GM18868 (cell line): Measurements from ENCODE around the gene ABCB11.
"Not testable (repeated sequence)": the region's sequence is repeated elsewhere in the genome, so short reads cannot be mapped to it uniquely, and the experiment has no call there.

Source experiments
- ATAC-seq: cut with Tn5 transposase; IDR thresholded peaks from one replicate; pipeline ENCODE4 v1.9.1; 2021; ENCODE audit warnings: mild to moderate bottlenecking, moderate library complexity; ENCODE audit not compliant: unreplicated experiment

Gene ABCB11

DNA sequence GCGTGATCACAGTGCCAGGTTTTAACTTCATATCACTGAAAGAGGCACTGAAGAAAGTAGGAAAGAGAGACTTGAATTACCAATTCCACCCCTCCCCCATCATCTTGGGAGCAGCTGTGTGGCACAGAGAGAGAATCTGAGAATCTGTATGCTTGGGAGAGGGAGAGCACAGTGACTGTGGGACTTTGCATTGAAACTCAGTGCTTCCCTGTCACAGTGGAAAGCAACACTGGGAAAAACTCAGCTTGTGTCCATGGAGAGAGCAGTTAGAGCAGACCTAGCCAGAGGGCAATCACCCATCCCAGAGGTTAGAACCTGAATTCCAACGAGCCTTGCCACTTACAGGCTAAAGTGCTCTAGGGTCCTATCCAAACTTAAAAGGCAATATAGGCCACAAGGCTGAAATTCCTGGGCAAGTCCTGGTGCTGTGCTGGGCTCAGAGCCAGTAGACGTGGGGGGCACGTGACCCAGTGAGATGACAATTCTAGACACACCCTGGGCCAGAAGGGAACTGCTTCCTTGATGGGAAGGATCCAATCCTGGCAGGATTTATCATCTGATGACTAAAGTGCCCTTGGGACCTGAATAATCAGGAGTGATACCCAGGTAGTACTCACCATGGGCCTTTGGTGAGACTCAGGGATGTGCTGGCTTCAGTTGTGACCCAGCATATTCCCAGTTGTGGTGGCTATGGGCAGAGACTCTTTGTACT, 15.5 kb upstream of the ABCB11 start:
- ATAC-seq = no peak

GRCh38 chr2:169042856-169043255, 11.7 kb upstream of the ABCB11 start:
- ATAC-seq = no peak

- no peak for ATAC-seq
These were observed 10.5 kb upstream of the ABCB11 start for GRCh38 chr2:169041594-169041993.

DNA sequence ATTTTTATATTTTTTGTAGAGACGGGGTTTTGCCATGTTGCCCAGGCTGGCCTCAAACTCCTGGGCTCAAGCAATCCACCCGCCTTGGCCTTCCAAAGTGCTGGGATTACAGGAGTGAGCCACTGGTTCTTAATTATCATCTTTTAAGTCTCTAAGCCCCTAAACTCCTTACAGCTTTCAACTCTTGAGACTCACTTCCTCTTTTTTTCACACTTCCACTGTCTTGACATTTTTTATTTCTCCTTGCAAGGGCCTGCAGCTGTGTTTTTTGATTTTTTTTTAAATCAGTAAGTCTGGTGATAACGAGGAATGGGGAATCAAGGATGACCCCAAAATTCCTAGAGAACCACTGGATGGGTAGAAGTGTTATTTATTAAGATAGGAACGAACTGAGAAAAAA, 8.6 kb upstream of the ABCB11 start:
- peak; percentile 36 for ATAC-seq

- ATAC-seq = peak; percentile 73
These were observed 7.2 kb upstream of the ABCB11 start for GRCh38 chr2:169038338-169038757.

DNA sequence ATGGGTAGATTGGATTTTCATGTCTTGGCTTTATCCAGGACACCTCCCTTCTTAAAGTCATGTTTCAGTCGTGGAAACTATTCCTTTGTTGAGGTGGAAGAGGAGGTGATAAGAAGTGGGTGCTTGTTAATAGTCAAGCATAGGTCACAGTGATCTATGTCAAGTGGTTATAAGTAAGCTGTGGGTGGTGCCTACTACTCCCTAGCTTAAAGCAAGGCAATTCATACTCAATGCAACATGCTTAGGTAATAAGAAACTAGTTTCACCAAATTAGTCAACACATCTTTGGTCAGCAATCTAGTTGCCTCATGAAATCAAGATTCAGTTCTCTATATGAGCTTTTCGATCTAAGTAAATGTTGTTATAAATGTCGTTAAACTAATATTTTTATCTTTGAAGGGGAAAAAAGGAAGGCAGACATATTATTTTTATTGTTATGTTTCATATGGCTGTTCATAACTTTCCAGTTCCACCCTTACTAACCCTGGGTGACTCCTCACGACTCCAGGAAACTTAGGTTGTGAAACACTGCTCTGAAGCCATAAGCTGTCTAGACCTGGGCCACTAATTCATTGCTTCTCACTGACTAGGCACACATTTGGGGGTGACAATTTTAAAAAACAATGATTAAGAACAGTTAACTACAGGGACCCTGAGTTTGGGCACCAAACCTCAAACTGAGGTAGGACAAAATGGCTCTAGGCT, 5.8 kb upstream of the ABCB11 start:
- peak; percentile 60 for ATAC-seq

GRCh38 chr2:169035887-169036286, 4.8 kb upstream of the ABCB11 start:
- no peak for ATAC-seq

DNA sequence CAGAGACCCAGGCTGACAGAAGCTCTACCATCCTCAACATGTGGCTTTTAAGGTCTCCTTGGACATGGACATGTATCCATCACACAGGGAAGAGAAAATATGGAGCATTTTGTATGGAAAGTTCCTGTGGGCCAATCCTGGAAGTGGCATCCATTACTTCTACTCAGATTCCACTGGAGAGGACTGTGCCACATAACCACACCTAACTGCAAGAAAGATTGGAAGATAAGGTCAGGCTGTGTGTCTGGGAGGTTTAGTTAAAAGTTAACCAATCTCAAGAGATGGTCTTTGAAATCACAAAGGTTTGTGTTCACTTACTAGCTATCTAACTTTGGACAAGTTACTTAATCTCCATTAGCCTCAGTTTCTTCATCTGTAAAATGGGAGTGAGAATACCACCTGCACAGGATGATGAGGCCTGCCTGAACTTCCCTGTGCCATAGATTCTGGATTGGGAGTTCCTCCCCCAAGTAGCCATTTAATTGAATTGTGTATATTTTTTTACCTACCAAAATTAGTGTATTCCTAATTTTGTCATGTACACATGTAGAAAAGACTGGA, 3.9 kb upstream of the ABCB11 start:
- no peak for ATAC-seq

- no peak for ATAC-seq
These were observed 3.1 kb upstream of the ABCB11 start for GRCh38 chr2:169034256-169034655.

- no peak for ATAC-seq
These were observed 1.8 kb downstream of the ABCB11 start for GRCh38 chr2:169029341-169029740.

DNA sequence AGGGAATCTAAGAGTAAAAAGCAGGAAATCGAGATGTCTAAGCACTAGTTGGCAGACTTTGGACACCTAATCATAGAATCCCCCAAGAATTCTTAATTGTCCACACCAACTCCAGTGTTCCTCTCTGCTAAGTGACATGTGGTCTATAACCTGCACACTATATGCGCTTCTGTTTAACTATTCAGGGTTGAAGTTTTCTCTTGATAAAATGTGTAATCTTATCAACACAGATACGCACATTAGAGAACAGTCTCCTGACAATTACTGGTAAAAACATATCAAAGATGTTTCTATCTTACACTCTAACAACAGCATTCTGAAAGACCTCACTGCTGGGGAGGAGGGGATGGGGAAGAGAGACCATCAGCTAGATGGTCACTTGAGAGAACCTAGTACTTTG, 3.9 kb downstream of the ABCB11 start:
- ATAC-seq = no peak

- no peak for ATAC-seq
These were observed 5.1 kb downstream of the ABCB11 start for GRCh38 chr2:169026056-169026455.

DNA sequence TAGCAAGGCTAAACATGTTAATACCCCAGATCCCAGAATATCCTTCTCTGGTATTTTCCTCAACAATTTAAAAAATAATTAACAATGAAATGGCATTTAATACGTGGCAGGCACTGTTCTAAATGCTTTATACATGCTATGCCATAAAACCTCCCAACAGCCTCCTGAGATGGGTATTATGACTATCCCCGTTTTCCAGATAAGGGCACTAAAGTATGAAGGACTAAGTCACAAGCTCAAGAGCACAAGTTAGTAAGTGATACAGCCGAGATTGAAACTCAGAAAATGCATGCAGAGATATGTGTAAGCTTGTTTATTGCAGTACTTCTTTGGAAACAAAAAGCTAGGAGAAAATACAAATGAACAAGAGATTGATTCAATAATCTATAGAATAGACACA, 8.0 kb downstream of the ABCB11 start:
- no peak for ATAC-seq

DNA sequence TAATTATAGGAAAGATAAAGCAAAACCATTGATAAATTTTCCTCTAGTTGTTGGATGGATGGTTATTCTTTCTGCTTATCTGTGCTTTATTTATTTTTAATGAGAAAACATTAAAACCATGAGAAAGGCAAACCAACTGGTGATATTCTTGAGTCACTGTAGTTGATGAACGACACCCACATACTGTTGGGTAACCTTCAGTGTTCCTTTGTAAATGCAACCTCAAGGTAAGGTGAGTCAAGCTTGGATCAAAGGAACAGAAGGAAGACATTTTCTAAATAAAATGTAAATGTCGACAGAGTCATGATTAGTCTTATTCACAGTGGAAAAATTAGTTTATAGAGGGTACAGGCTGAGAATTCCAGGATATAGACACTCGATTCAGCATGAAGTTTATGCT, 12.7 kb downstream of the ABCB11 start:
- ATAC-seq = no peak

GRCh38 chr2:169015943-169016342, 15.2 kb downstream of the ABCB11 start:
- no peak for ATAC-seq

DNA sequence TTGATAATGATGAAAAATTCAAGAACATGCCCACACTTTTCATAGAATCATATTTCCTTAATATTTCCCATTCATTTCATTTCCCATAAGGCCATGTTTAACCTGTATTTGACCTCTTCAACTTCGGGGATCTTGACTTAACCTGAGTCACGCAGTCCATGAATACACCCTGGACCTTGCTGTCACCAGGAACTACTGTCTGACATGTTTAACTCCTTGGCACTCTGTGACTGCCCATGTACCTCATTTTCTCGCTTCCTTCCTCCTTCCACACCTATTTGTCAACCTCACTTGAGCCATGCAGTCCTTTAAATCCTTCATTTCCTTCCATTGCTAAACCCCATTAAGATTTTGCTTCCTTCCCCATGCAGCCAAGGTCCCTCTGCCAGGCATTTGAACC, 16.3 kb downstream of the ABCB11 start:
- no peak for ATAC-seq

- ATAC-seq = no peak
These were observed 17.5 kb downstream of the ABCB11 start for GRCh38 chr2:169013628-169014026.

GRCh38 chr2:169012812-169013627, 18.1 kb downstream of the ABCB11 start:
- ATAC-seq = no peak

- not testable (repeated sequence) for ATAC-seq
These were observed 18.8 kb downstream of the ABCB11 start for GRCh38 chr2:169012191-169012792.

DNA sequence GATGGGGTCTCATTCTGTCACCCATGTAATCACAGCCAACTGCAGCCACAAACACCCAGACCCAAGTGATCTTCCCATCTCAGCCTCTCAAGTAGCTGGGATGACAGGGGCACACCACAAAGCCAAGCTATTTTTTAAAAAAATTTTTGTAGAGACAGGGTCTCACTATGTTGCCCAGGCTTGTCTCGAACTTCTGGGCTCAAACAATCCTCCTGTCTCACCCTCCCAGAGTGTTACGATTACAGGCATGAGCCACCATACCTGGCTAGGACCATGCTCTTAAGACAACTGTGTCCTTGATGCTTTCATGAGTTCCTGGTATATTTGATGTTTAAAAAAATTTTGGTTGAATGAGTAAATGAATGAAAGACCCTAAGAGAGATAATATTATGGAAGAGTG, 19.4 kb downstream of the ABCB11 start:
- no peak for ATAC-seq
